K562 (cell line): ENCODE results near the gene GNG14. TPM values are rescaled to one million over a fixed set of nuclear protein-coding genes. Genes with fewer than 3 reads are reported as not detected.
A peak's percentile ranks its signal among the peaks of the same experiment; 100 is the strongest.

Source experiments
- ATF7 ChIP-seq: fragments of 450-650 bp; IDR thresholded peaks from 2 replicates; pipeline ENCODE4 v1.7.1; 2014; ENCODE audit warnings: mild to moderate bottlenecking, moderate library complexity
- CBX2 ChIP-seq: fragments of 200-600 bp; sonication (generic); IDR thresholded peaks from one replicate; pipeline ENCODE4 v1.6.1; 2012; ENCODE audit warnings: mild to moderate bottlenecking, low read length, inconsistent platforms; ENCODE audit not compliant: insufficient read depth, poor library complexity, severe bottlenecking
- ETV6 ChIP-seq, 3 experiments: fragments of 150-350 bp in 1 of 3; sonication (generic) in 1 of 3; formaldehyde crosslinking in 1 of 3; IDR thresholded peaks; 2 replicates each; pipeline versions ENCODE4 v1.6.1 to v1.8.0; 2014 to 2022; ENCODE audit warnings: borderline replicate concordance in 2 of 3, low read depth in 2 of 3, antibody characterized with exemption in 1 of 3, low read length in 1 of 3, mild to moderate bottlenecking in 1 of 3, missing genetic modification reagents in 1 of 3
- MEF2D ChIP-seq: conservative IDR thresholded peaks from 2 replicates; pipeline ENCODE4 v1.6.1; 2016; ENCODE audit warnings: low read depth, missing genetic modification characterization, missing compliant biosample characterization
- NR2C1 ChIP-seq, 2 experiments: fragments of 450-650 bp; IDR thresholded peaks; 2 replicates each; pipeline ENCODE4 v1.6.1; 2017; ENCODE audit warnings: mild to moderate bottlenecking in 2 of 2, antibody characterized with exemption in 1 of 2, inconsistent platforms in 1 of 2, missing compliant biosample characterization in 1 of 2, missing genetic modification characterization in 1 of 2
- RBBP5 ChIP-seq: fragments of 200-600 bp; sonication (generic); IDR thresholded peaks from 2 replicates; pipeline ENCODE4 v1.6.1; 2012; ENCODE audit warnings: borderline replicate concordance, mild to moderate bottlenecking, low read length, control low read depth, inconsistent platforms; ENCODE audit not compliant: insufficient read depth, poor library complexity, severe bottlenecking
- TCFL5 ChIP-seq: fragments of 250-450 bp; sonication (Bioruptor Pico); conservative IDR thresholded peaks from 2 replicates; pipeline ENCODE4 v1.6.1; 2021; ENCODE audit warnings: mild to moderate bottlenecking, moderate library complexity, matching md5 sums
- ZNF197 ChIP-seq: fragments of 200-800 bp; sonication (Bioruptor generic); IDR thresholded peaks from 2 replicates; pipeline ENCODE4 v1.6.1; 2016; ENCODE audit warnings: low read depth, missing genetic modification characterization, missing compliant biosample characterization
- ZNF217 ChIP-seq: sonication (generic); formaldehyde crosslinking; IDR thresholded peaks from 2 replicates; pipeline ENCODE4 v1.8.0; 2022; ENCODE audit warnings: mild to moderate bottlenecking, missing genetic modification reagents
- ZNF551 ChIP-seq: fragments of 250-450 bp; sonication (Bioruptor Pico); IDR thresholded peaks from 2 replicates; pipeline ENCODE4 v1.5.0; 2021; ENCODE audit warnings: mild to moderate bottlenecking, moderate library complexity
- polyA plus RNA-seq, 8 experiments: library from polyadenylated mRNA; depleted of rRNA in 4 of 8; stranded (reverse) in 5 of 8; unstranded in 3 of 8; fragments of >200 nt; fragmentation: Nextera tagmentation in 2 of 8; fragmentation: Illumina TruSeq in 1 of 8; extraction: Ambion mirVana in 2 of 8; extraction: Trizol in 1 of 8; gene quantifications; 2 replicates each; pipeline versions ENCODE4 v1.2.1 to v1.2.3, GENCODE V29; 2011 to 2014; ENCODE audit warnings: inconsistent platforms in 1 of 8, missing spikeins in 1 of 8
- total RNA-seq, 7 experiments: library from RNA; depleted of rRNA in 6 of 7; stranded (reverse); fragments of >200 nt in 6 of 7; fragmentation: Illumina TruSeq in 2 of 7; extraction: Trizol in 2 of 7; gene quantifications; 2 replicates each; pipeline versions ENCODE4 v1.2.1 to v1.2.3, GENCODE V29; 2011 to 2021; ENCODE audit warnings: low replicate concordance in 1 of 7
- TF ChIP-seq, protein P1 (sequence below): fragments of 250-450 bp; sonication (Bioruptor Pico); IDR thresholded peaks from 2 replicates; pipeline ENCODE4 v1.4.0; 2020
- TF ChIP-seq, protein P2 (sequence below), 2 experiments: fragments of 450-650 bp; conservative IDR thresholded peaks; 2 replicates each; pipeline ENCODE4 v1.6.1; 2017; ENCODE audit warnings: mild to moderate bottlenecking in 2 of 2, moderate library complexity in 2 of 2
- TF ChIP-seq, protein P3 (sequence below): fragments of 450-650 bp; formaldehyde crosslinking; IDR thresholded peaks from 2 replicates; pipeline ENCODE4 v1.4.0; 2022; ENCODE audit warnings: mild to moderate bottlenecking, moderate library complexity
- TF ChIP-seq, protein P4 (sequence below): IDR thresholded peaks from 2 replicates; pipeline ENCODE4 v1.6.1; 2016; ENCODE audit warnings: missing genetic modification characterization, missing compliant biosample characterization
- TF ChIP-seq, protein P5 (sequence below): sonication (generic); formaldehyde crosslinking; IDR thresholded peaks from 2 replicates; pipeline ENCODE4 v1.9.0; 2022; ENCODE audit warnings: mild to moderate bottlenecking, missing genetic modification reagents
- TF ChIP-seq, protein P6 (sequence below): fragments of 200-400 bp; formaldehyde crosslinking; IDR thresholded peaks from 2 replicates; pipeline ENCODE4 v1.6.1; 2017; ENCODE audit warnings: mild to moderate bottlenecking, low read depth, low read length, moderate library complexity

GNG14 gene
- total and polyA plus RNA-seq, 9 of the 15 experiments (the other 6 are each of a cell fraction or from before 2014, with no cell fraction given), result not detected

DNA sequence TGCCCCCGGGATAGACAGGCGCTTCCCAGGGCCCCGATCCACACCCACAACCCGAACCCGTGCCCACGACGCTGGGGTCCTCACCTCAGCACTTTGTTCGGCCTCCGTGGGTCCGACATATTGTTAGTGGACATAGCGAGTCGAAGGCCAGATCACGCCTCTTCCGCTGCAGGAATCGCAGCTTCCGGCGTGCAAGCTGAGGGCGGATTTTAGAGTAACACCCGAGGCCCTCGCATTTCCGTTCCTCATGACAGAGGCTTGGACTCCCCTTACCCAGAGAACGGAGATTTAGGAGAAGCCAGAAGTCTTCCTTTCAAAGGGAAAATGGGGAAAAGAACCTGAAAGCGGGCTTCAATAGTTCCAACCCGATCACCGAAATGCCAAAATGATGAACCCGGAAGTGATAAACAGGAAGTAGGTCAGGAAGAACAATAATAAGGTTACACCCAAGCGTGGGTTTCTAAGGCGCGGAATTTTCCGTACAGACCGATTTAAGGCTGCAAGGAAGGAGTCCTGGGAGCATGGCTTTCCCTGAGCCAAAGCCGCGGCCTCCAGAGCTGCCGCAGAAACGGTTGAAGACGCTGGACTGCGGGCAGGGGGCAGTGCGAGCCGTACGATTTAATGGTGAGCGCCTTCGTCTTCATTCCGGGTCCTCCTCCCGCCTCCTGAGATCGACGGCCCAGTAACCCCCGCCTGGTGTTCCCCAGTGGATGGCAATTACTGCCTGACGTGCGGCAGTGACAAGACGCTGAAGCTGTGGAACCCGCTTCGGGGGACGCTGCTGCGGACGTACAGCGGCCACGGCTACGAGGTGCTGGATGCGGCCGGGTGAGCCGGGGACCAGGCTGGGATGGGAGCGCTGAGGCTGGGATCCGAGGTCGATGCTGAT lies 18.3 kb upstream of the GNG14 start (continued):
- TF ChIP-seq ATF7, result peak; percentile 81
- TF ChIP-seq, protein P1, sequence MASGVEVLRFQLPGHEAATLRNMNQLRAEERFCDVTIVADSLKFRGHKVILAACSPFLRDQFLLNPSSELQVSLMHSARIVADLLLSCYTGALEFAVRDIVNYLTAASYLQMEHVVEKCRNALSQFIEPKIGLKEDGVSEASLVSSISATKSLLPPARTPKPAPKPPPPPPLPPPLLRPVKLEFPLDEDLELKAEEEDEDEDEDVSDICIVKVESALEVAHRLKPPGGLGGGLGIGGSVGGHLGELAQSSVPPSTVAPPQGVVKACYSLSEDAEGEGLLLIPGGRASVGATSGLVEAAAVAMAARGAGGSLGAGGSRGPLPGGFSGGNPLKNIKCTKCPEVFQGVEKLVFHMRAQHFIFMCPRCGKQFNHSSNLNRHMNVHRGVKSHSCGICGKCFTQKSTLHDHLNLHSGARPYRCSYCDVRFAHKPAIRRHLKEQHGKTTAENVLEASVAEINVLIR, result peak; percentile 73
- TF ChIP-seq RBBP5, result peak; percentile 81
- no peak for TF ChIP-seq TCFL5 (CRISPR knock-in tag)
- TF ChIP-seq MEF2D, result 0 out of 2 replicates have a peak, but pooled peaks have one; percentile 54
- TF ChIP-seq, protein P2, sequence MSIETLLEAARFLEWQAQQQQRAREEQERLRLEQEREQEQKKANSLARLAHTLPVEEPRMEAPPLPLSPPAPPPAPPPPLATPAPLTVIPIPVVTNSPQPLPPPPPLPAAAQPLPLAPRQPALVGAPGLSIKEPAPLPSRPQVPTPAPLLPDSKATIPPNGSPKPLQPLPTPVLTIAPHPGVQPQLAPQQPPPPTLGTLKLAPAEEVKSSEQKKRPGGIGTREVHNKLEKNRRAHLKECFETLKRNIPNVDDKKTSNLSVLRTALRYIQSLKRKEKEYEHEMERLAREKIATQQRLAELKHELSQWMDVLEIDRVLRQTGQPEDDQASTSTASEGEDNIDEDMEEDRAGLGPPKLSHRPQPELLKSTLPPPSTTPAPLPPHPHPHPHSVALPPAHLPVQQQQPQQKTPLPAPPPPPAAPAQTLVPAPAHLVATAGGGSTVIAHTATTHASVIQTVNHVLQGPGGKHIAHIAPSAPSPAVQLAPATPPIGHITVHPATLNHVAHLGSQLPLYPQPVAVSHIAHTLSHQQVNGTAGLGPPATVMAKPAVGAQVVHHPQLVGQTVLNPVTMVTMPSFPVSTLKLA (conservative IDR thresholded peaks at IDR 0.05), result peak; percentile 96 to 98
- TF ChIP-seq CBX2, result no peak
- TF ChIP-seq ZNF217 (CRISPR knock-in tag), result no peak
- TF ChIP-seq, protein P3, sequence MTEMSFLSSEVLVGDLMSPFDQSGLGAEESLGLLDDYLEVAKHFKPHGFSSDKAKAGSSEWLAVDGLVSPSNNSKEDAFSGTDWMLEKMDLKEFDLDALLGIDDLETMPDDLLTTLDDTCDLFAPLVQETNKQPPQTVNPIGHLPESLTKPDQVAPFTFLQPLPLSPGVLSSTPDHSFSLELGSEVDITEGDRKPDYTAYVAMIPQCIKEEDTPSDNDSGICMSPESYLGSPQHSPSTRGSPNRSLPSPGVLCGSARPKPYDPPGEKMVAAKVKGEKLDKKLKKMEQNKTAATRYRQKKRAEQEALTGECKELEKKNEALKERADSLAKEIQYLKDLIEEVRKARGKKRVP (CRISPR knock-in tag), result no peak
- TF ChIP-seq, protein P4, sequence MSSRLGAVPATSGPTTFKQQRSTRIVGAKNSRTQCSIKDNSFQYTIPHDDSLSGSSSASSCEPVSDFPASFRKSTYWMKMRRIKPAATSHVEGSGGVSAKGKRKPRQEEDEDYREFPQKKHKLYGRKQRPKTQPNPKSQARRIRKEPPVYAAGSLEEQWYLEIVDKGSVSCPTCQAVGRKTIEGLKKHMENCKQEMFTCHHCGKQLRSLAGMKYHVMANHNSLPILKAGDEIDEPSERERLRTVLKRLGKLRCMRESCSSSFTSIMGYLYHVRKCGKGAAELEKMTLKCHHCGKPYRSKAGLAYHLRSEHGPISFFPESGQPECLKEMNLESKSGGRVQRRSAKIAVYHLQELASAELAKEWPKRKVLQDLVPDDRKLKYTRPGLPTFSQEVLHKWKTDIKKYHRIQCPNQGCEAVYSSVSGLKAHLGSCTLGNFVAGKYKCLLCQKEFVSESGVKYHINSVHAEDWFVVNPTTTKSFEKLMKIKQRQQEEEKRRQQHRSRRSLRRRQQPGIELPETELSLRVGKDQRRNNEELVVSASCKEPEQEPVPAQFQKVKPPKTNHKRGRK (tag), result no peak
- TF ChIP-seq, protein P5, sequence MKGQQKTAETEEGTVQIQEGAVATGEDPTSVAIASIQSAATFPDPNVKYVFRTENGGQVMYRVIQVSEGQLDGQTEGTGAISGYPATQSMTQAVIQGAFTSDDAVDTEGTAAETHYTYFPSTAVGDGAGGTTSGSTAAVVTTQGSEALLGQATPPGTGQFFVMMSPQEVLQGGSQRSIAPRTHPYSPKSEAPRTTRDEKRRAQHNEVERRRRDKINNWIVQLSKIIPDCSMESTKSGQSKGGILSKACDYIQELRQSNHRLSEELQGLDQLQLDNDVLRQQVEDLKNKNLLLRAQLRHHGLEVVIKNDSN (CRISPR knock-in tag), result no peak
- TF ChIP-seq NR2C1 (IDR thresholded peaks at IDR 0.05), result peak; percentile 99
- TF ChIP-seq NR2C1 (tag; IDR thresholded peaks at IDR 0.05), result peak; percentile 99
- TF ChIP-seq, protein P6, sequence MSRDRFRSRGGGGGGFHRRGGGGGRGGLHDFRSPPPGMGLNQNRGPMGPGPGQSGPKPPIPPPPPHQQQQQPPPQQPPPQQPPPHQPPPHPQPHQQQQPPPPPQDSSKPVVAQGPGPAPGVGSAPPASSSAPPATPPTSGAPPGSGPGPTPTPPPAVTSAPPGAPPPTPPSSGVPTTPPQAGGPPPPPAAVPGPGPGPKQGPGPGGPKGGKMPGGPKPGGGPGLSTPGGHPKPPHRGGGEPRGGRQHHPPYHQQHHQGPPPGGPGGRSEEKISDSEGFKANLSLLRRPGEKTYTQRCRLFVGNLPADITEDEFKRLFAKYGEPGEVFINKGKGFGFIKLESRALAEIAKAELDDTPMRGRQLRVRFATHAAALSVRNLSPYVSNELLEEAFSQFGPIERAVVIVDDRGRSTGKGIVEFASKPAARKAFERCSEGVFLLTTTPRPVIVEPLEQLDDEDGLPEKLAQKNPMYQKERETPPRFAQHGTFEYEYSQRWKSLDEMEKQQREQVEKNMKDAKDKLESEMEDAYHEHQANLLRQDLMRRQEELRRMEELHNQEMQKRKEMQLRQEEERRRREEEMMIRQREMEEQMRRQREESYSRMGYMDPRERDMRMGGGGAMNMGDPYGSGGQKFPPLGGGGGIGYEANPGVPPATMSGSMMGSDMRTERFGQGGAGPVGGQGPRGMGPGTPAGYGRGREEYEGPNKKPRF, result no peak
- TF ChIP-seq ETV6 (IDR thresholded peaks at IDR 0.05; ENCODE audit: borderline replicate concordance in 1 of 2, low read depth in 2 of 2, low read length in 1 of 2), result no peak
- TF ChIP-seq ETV6 (CRISPR knock-in tag; IDR thresholded peaks at IDR 0.05; ENCODE audit: borderline replicate concordance), result no peak
- no peak for TF ChIP-seq ZNF551 (CRISPR knock-in tag)
- no peak for TF ChIP-seq ZNF197
